SJCRH30 (cell line): ENCODE measurements around the gene TRRAP. TPM values are rescaled to one million over a fixed set of nuclear protein-coding genes. Genes with fewer than 3 reads are reported as not detected.

Experiments
- DNase-seq, 2 experiments: peaks; one replicate each; pipeline ENCODE4 v3.0.0-alpha.2; 2015 to 2020
- H3K27ac ChIP-seq: fragments of 250-450 bp; sonication (Bioruptor Pico); 2 replicates; pipeline ENCODE4 v1.5.1; 2020; ENCODE audit warnings: mild to moderate bottlenecking, moderate library complexity
- H3K27me3 ChIP-seq: fragments of 250-450 bp; sonication (Bioruptor Pico); 2 replicates; pipeline ENCODE4 v1.5.1; 2020; ENCODE audit warnings: mild to moderate bottlenecking, moderate library complexity
- H3K36me3 ChIP-seq: fragments of 250-450 bp; sonication (Bioruptor Pico); 2 replicates; pipeline ENCODE4 v1.5.1; 2020; ENCODE audit warnings: mild to moderate bottlenecking, moderate library complexity
- H3K4me1 ChIP-seq: fragments of 250-450 bp; sonication (Bioruptor Pico); 2 replicates; pipeline ENCODE4 v1.5.1; 2020; ENCODE audit warnings: mild to moderate bottlenecking, moderate library complexity
- H3K4me3 ChIP-seq: fragments of 250-450 bp; sonication (Bioruptor Pico); 2 replicates; pipeline ENCODE4 v1.5.1; 2020; ENCODE audit warnings: mild to moderate bottlenecking, moderate library complexity
- H3K9me3 ChIP-seq: fragments of 250-450 bp; sonication (Bioruptor Pico); replicated peaks from 2 replicates; pipeline ENCODE4 v1.5.1; 2020; ENCODE audit warnings: mild to moderate bottlenecking, moderate library complexity
- total RNA-seq: library from RNA; depleted of rRNA; stranded (reverse); fragments of >200 nt; shearing (Covaris generic); gene quantifications from 2 replicates; pipeline ENCODE4 v1.2.3, GENCODE V29; 2014; rRNA removed

The TRRAP gene
- total RNA-seq, 1 experiment from 2014 or later: 28.7 TPM

GRCh38 chr7:99047526-99048077, 169.3 kb downstream of the TRRAP start:
- no peak for DNase-seq
- Histone ChIP-seq H3K4me1 (no peaks in the 10 kb centered on the region), H3K36me3 (peaks cover 57% of the 10 kb centered on the region), H3K9me3 (no peaks in the 10 kb centered on the region), H3K27me3 (no peaks in the 10 kb centered on the region), H3K27ac (no peak overlapping the region), H3K4me3 (no peak overlapping the region)

- DNase-seq: no peak
- Histone ChIP-seq H3K4me3 (no peak overlapping the region), H3K27me3 (no peaks in the 10 kb centered on the region), H3K9me3 (no peaks in the 10 kb centered on the region), H3K27ac (no peak overlapping the region), H3K4me1 (no peaks in the 10 kb centered on the region), H3K36me3 (peaks cover 61% of the 10 kb centered on the region)
These were observed 172.6 kb downstream of the TRRAP start for GRCh38 chr7:99050971-99051370.

GRCh38 chr7:99054781-99055180, 176.4 kb downstream of the TRRAP start:
- H3K27me3 ChIP-seq: no peaks in the 10 kb centered on the region
- no peak overlapping the region for H3K27ac ChIP-seq
- no peaks in the 10 kb centered on the region for H3K4me1 ChIP-seq
- H3K4me3 ChIP-seq: no peak overlapping the region
- H3K9me3 ChIP-seq: no peaks in the 10 kb centered on the region
- no peak for DNase-seq
- H3K36me3 ChIP-seq: peaks cover 51% of the 10 kb centered on the region

GRCh38 chr7:99061001-99061776, 182.9 kb downstream of the TRRAP start:
- DNase-seq: no peak
- no peaks in the 10 kb centered on the region for H3K27me3 ChIP-seq
- no peak overlapping the region for H3K27ac ChIP-seq
- peaks cover 11% of the 10 kb centered on the region; the same call in 1 of the 2 replicates for H3K36me3 ChIP-seq
- no peak overlapping the region for H3K4me3 ChIP-seq
- H3K4me1 ChIP-seq: no peaks in the 10 kb centered on the region
- no peaks in the 10 kb centered on the region for H3K9me3 ChIP-seq

Other genes starting within 250 kb of the TRRAP start
- gene TMEM130, start 8.5 kb upstream of the TRRAP start, total RNA-seq: not detected in 2 replicates